MM.1S (cell line): ENCODE results near the gene GJB5.

Experiments used
- DNase-seq: peaks from one replicate; pipeline ENCODE4 v3.0.0-alpha.2; 2015
- H2AFZ ChIP-seq: fragments of 300-600 bp; sonication (generic); 2 replicates; pipeline ENCODE4 v1.6.0; 2016; ENCODE audit warnings: antibody characterized with exemption, low read length
- H3F3A ChIP-seq: fragments of 300-600 bp; sonication (generic); 2 replicates; pipeline ENCODE4 v1.6.1; 2016; ENCODE audit warnings: mild to moderate bottlenecking, antibody characterized with exemption, low read length, moderate library complexity, mixed read lengths; ENCODE audit not compliant: insufficient read depth
- H3K27ac ChIP-seq: fragments of 300-600 bp; sonication (generic); 2 replicates; pipeline ENCODE4 v1.5.1; 2016; ENCODE audit warnings: mild to moderate bottlenecking, low read length
- H3K27me3 ChIP-seq: fragments of 300-600 bp; sonication (generic); replicated peaks from 2 replicates; pipeline ENCODE4 v1.6.0; 2016; ENCODE audit warnings: low read length; ENCODE audit not compliant: insufficient read depth
- H3K36me3 ChIP-seq: fragments of 300-600 bp; sonication (generic); replicated peaks from 2 replicates; pipeline ENCODE4 v1.6.1; 2016; ENCODE audit warnings: mild to moderate bottlenecking, low read length, mixed read lengths; ENCODE audit not compliant: insufficient read depth
- H3K4me1 ChIP-seq: fragments of 300-600 bp; sonication (generic); 2 replicates; pipeline ENCODE4 v1.6.1; 2016; ENCODE audit warnings: low read length, mixed read lengths
- H3K4me2 ChIP-seq: fragments of 300-600 bp; sonication (generic); 2 replicates; pipeline ENCODE4 v1.6.0; 2016; ENCODE audit warnings: low read depth, low read length
- H3K4me3 ChIP-seq: fragments of 300-600 bp; sonication (generic); 2 replicates; pipeline ENCODE4 v1.5.1; 2016; ENCODE audit warnings: low read length, mixed read lengths
- H3K79me2 ChIP-seq: fragments of 300-600 bp; sonication (generic); 2 replicates; pipeline ENCODE4 v1.6.1; 2016; ENCODE audit warnings: mixed run types, low read length, mixed read lengths
- H3K9ac ChIP-seq: fragments of 300-600 bp; sonication (generic); 2 replicates; pipeline ENCODE4 v1.6.1; 2016; ENCODE audit warnings: low read length, mixed read lengths
- H3K9me2 ChIP-seq: fragments of 300-600 bp; sonication (generic); replicated peaks from 2 replicates; pipeline ENCODE4 v1.6.1; 2016; ENCODE audit warnings: mild to moderate bottlenecking, low read length, mixed read lengths; ENCODE audit not compliant: insufficient read depth
- H3K9me3 ChIP-seq: fragments of 300-600 bp; sonication (generic); replicated peaks from 2 replicates; pipeline ENCODE4 v1.6.1; 2016; ENCODE audit warnings: mild to moderate bottlenecking, low read length, mixed read lengths; ENCODE audit not compliant: insufficient read depth
- H4K20me1 ChIP-seq: fragments of 300-600 bp; sonication (generic); 2 replicates; pipeline ENCODE4 v1.6.1; 2016; ENCODE audit warnings: mild to moderate bottlenecking, low read length, moderate library complexity, mixed read lengths; ENCODE audit not compliant: insufficient read depth
- CTCF ChIP-seq: fragments of 300-600 bp; sonication (generic); IDR thresholded peaks from 2 replicates; pipeline ENCODE4 v1.5.1; 2016; ENCODE audit warnings: antibody characterized with exemption, low read length, mixed read lengths
- EZH2 ChIP-seq: fragments of 300-600 bp; sonication (generic); optimal IDR thresholded peaks from 2 replicates; pipeline ENCODE3; 2017; ENCODE audit warnings: low read depth, mild to moderate bottlenecking, antibody characterized with exemption, low read length, mixed read lengths
- EZH2phosphoT487 ChIP-seq: fragments of 300-600 bp; sonication (generic); IDR thresholded peaks from 2 replicates; pipeline ENCODE4 v1.6.1; 2018; ENCODE audit warnings: antibody characterized with exemption, low read length

GJB5 gene

GRCh38 chr1:34792868-34793727 is 38.3 kb downstream of the GJB5 start, which contains the start of gene GJA4:
Gene GJA4, plus strand, starts transcription at chr1:34792999. Its CDS starts 1,215 bp downstream, at chr1:34794214.
- no peak within 1 kb of the TSS for H2AFZ ChIP-seq
- no peaks in the 10 kb centered on the region for H3K9me2 ChIP-seq
- H3K9ac ChIP-seq = no peak within 1 kb of the TSS
- H3F3A ChIP-seq = 0 out of 2 replicates have a peak, but pooled peaks cover 4% of the 10 kb centered on the region
- H3K27ac ChIP-seq = no peak within 1 kb of the TSS
- H3K4me1 ChIP-seq = peaks cover 5% of the 10 kb centered on the region
- TF ChIP-seq CTCF (no peak), EZH2 (no peak), EZH2phosphoT487 (no peak)
- no peaks in the 10 kb centered on the region for H3K36me3 ChIP-seq
- H3K27me3 ChIP-seq = peaks cover 75% of the 10 kb centered on the region
- no peaks in the 10 kb centered on the region for H4K20me1 ChIP-seq
- no peak within 1 kb of the TSS for H3K4me2 ChIP-seq
- no peak for DNase-seq
- no peak within 1 kb of the TSS for H3K4me3 ChIP-seq
- H3K9me3 ChIP-seq = no peaks in the 10 kb centered on the region
- no peaks in the 10 kb centered on the region for H3K79me2 ChIP-seq

- Histone ChIP-seq H3K4me2 (no peak overlapping the region), H3K4me3 (no peak overlapping the region), H4K20me1 (no peaks in the 10 kb centered on the region), H3K27me3 (peaks cover 74% of the 10 kb centered on the region), H3K27ac (no peak overlapping the region), H3K9me2 (no peaks in the 10 kb centered on the region), H3K36me3 (no peaks in the 10 kb centered on the region), H3F3A (0 out of 2 replicates have a peak, but pooled peaks cover 4% of the 10 kb centered on the region), H3K9me3 (no peaks in the 10 kb centered on the region), H3K4me1 (peaks cover 5% of the 10 kb centered on the region), H3K9ac (no peak overlapping the region), H3K79me2 (no peaks in the 10 kb centered on the region), H2AFZ (no peak overlapping the region)
- no peak for DNase-seq
- no peak for TF ChIP-seq EZH2phosphoT487
- no peak for TF ChIP-seq CTCF
- no peak for TF ChIP-seq EZH2
These were observed 39.3 kb downstream of the GJB5 start for GRCh38 chr1:34794001-34794789.

GRCh38 chr1:34794790-34795180 is 39.9 kb downstream of the GJB5 start:
- TF ChIP-seq EZH2phosphoT487 (no peak), EZH2 (no peak), CTCF (no peak)
- 0 out of 2 replicates have a peak, but pooled peaks cover 4% of the 10 kb centered on the region for H3F3A ChIP-seq

More at GRCh38 chr1:34794790-34795180, 39.9 kb downstream of the GJB5 start:
- peaks cover 72% of the 10 kb centered on the region for H3K27me3 ChIP-seq
- no peak overlapping the region for H3K27ac ChIP-seq
- no peak overlapping the region for H3K4me3 ChIP-seq
- H3K9me3 ChIP-seq = no peaks in the 10 kb centered on the region
- no peaks in the 10 kb centered on the region for H3K79me2 ChIP-seq
- no peak for DNase-seq
- no peaks in the 10 kb centered on the region for H3K36me3 ChIP-seq
- H3K9me2 ChIP-seq = no peaks in the 10 kb centered on the region
- H3K4me1 ChIP-seq = peaks cover 4% of the 10 kb centered on the region
- H4K20me1 ChIP-seq = no peaks in the 10 kb centered on the region
- H3K9ac ChIP-seq = no peak overlapping the region
- no peak overlapping the region for H2AFZ ChIP-seq
- no peak overlapping the region for H3K4me2 ChIP-seq
